HepG2 (cell line): ENCODE results near the gene CAPN15. TPM values are rescaled to one million over a fixed set of nuclear protein-coding genes. Genes with fewer than 3 reads are reported as not detected.

Experiments used
- ATAC-seq: fragments of 200-7000 bp; cut with Tn5 transposase; 3 replicates; pipeline ENCODE4 v1.9.1; 2020; ENCODE audit warnings: mild to moderate bottlenecking, moderate library complexity
- BruUV-seq: library from RNA; stranded (reverse); fragments of 400-500 nt; replicated peaks from 2 replicates; lab custom pipeline; 2021; lab: Mats Ljungman, UMichigan
- CTCF ChIA-PET: fragments of 300-600 bp; formaldehyde crosslinking; extraction: SDS; loops from one replicate; lab custom pipeline; 2021; ENCODE audit warnings: low total read pairs, inconsistent platforms, low intra/inter-chr PET ratio; lab: Yijun Ruan, JAX
- POLR2A ChIA-PET: fragments of 350-600 bp; sonication (Branson Sonifier 250); formaldehyde crosslinking; loops from one replicate; lab custom pipeline; 2020; ENCODE audit warnings: antibody characterized with exemption, inconsistent platforms; lab: Yijun Ruan, JAX
- DNase-seq: peaks from one replicate; pipeline ENCODE4 v3.0.0-alpha.2; 2015; ENCODE audit warnings: low spot score
- FAIRE-seq: peaks from 3 replicates; lab custom pipeline; 2011; peaks lifted over from hg19 to GRCh38; lab: Jason Lieb, UNC
- H2AFZ ChIP-seq: one replicate; pipeline ENCODE4 v1.6.1; 2011; ENCODE audit warnings: low read length, inconsistent platforms
- H3K27ac ChIP-seq: fragments of 300-600 bp; 3 replicates; pipeline ENCODE4 v1.8.0; 2011; ENCODE audit warnings: mixed run types, mild to moderate bottlenecking, mixed read lengths, low read length, inconsistent platforms; ENCODE audit not compliant: insufficient read depth; ENCODE audit errors: extremely low read length
- H3K27me3 ChIP-seq, 2 experiments: fragments of 200-600 bp in 1 of 2; 2 replicates in 1 of 2; 3 replicates in 1 of 2; pipeline versions ENCODE4 v1.6.0 to v1.8.0; 2011; ENCODE audit warnings: low read length in 2 of 2, mild to moderate bottlenecking in 2 of 2, moderate library complexity in 2 of 2, inconsistent platforms in 1 of 2; ENCODE audit not compliant: insufficient read depth in 2 of 2, control insufficient read depth in 1 of 2
- H3K36me3 ChIP-seq, 2 experiments: fragments of 200-600 bp in 1 of 2; replicated peaks in 1 of 2; 2 replicates in 1 of 2; 3 replicates in 1 of 2; pipeline versions ENCODE4 v1.5.1 to v1.8.0; 2011; ENCODE audit warnings: low read length in 2 of 2, inconsistent platforms in 1 of 2; ENCODE audit not compliant: insufficient read depth in 2 of 2, control insufficient read depth in 1 of 2
- H3K4me1 ChIP-seq: 2 replicates; pipeline ENCODE4 v1.5.1; 2012; ENCODE audit warnings: low read length, inconsistent platforms; ENCODE audit not compliant: insufficient read depth
- H3K4me2 ChIP-seq: 2 replicates; pipeline ENCODE4 v1.6.0; 2011; ENCODE audit warnings: low read depth, low read length, inconsistent platforms
- H3K4me3 ChIP-seq, 3 experiments: fragments of 200-600 bp in 1 of 3; sonication (generic), shearing (Covaris generic) in 1 of 3; replicated peaks in 1 of 3; 2 replicates each; pipeline ENCODE4 v1.5.1; 2011 to 2016; ENCODE audit warnings: low read length in 3 of 3, inconsistent platforms in 2 of 3, low read depth in 2 of 3, mild to moderate bottlenecking in 2 of 3, control low read depth in 1 of 3, mixed read lengths in 1 of 3; ENCODE audit not compliant: insufficient read depth in 1 of 3
- H3K79me2 ChIP-seq: one replicate; pipeline ENCODE4 v1.6.1; 2011; ENCODE audit warnings: low read length, inconsistent platforms; ENCODE audit not compliant: insufficient read depth
- H3K9ac ChIP-seq: 2 replicates; pipeline ENCODE4 v1.6.0; 2011; ENCODE audit warnings: mild to moderate bottlenecking, low read depth, low read length, inconsistent platforms; ENCODE audit not compliant: insufficient read depth
- H3K9me3 ChIP-seq: 2 replicates; pipeline ENCODE4 v1.5.1; 2012; ENCODE audit warnings: mild to moderate bottlenecking, low read length
- H4K20me1 ChIP-seq: 2 replicates; pipeline ENCODE4 v1.6.0; 2011; ENCODE audit warnings: inconsistent platforms, mild to moderate bottlenecking, low read length, moderate library complexity; ENCODE audit not compliant: insufficient read depth
- FOXA1 ChIP-seq, 2 experiments: fragments of 450-650 bp in 1 of 2; sonication (generic) in 1 of 2; formaldehyde crosslinking in 1 of 2; IDR thresholded peaks; 2 replicates each; pipeline versions ENCODE4 v1.4.0 to v1.6.1; 2016 to 2020; ENCODE audit warnings: missing genetic modification reagents in 1 of 2
- FOXO1 ChIP-seq: sonication (generic); formaldehyde crosslinking; IDR thresholded peaks from 2 replicates; pipeline ENCODE4 v1.4.0; 2020; ENCODE audit warnings: missing genetic modification reagents
- HNRNPL ChIP-seq: fragments of 200-400 bp; formaldehyde crosslinking; IDR thresholded peaks from 2 replicates; pipeline ENCODE4 v1.6.1; 2017; ENCODE audit warnings: mild to moderate bottlenecking, low read depth, low read length
- NR2F6 ChIP-seq, 2 experiments: IDR thresholded peaks; 2 replicates each; pipeline ENCODE4 v1.6.1; 2016; ENCODE audit warnings: antibody characterized with exemption in 1 of 2, mild to moderate bottlenecking in 1 of 2
- PATZ1 ChIP-seq: sonication (generic); formaldehyde crosslinking; IDR thresholded peaks from 2 replicates; pipeline ENCODE4 v1.4.0; 2020; ENCODE audit warnings: missing genetic modification reagents
- PPARG ChIP-seq: conservative IDR thresholded peaks from 2 replicates; pipeline ENCODE4 v1.6.1; 2016; ENCODE audit warnings: missing biosample characterization, missing genetic modification reagents
- RARA ChIP-seq: IDR thresholded peaks from 2 replicates; pipeline ENCODE4 v1.6.1; 2016; ENCODE audit warnings: missing genetic modification reagents, missing compliant biosample characterization
- SMAD9 ChIP-seq: sonication (generic); formaldehyde crosslinking; IDR thresholded peaks from 2 replicates; pipeline ENCODE4 v1.5.1; 2020; ENCODE audit warnings: mild to moderate bottlenecking, missing genetic modification reagents
- ZFX ChIP-seq: sonication (generic); formaldehyde crosslinking; IDR thresholded peaks from 2 replicates; pipeline ENCODE4 v1.4.0; 2020; ENCODE audit warnings: mild to moderate bottlenecking, low read depth, missing genetic modification reagents, moderate library complexity
- ZNF530 ChIP-seq: sonication (generic); formaldehyde crosslinking; IDR thresholded peaks from 2 replicates; pipeline ENCODE4 v1.5.0; 2020; ENCODE audit warnings: low read depth, mild to moderate bottlenecking, missing genetic modification reagents
- ZNF652 ChIP-seq: IDR thresholded peaks from 2 replicates; pipeline ENCODE4 v1.6.1; 2016; ENCODE audit warnings: low read depth, borderline replicate concordance
- ZNF749 ChIP-seq: sonication (generic); formaldehyde crosslinking; IDR thresholded peaks from 2 replicates; pipeline ENCODE4 v1.8.0; 2022; ENCODE audit warnings: mild to moderate bottlenecking, missing genetic modification reagents, moderate library complexity, borderline replicate concordance
- ZNF775 ChIP-seq: sonication (generic); formaldehyde crosslinking; IDR thresholded peaks from 2 replicates; pipeline ENCODE4 v1.4.0; 2020; ENCODE audit warnings: missing genetic modification reagents, mild to moderate bottlenecking, moderate library complexity, borderline replicate concordance
- ZNF850 ChIP-seq: sonication (generic); formaldehyde crosslinking; conservative IDR thresholded peaks from 2 replicates; pipeline ENCODE4 v1.9.0; 2021; ENCODE audit warnings: mild to moderate bottlenecking, missing genetic modification reagents
- WGBS: methylation state at CpG from one replicate; pipeline ENCODE4 v1.1.6; 2017; ENCODE audit warnings: low lambda C conversion rate; 5-methylcytosine and 5-hydroxymethylcytosine counted together
- in situ Hi-C: cut with HindIII; loops from 2 replicates; pipeline ENCODE4 v1.10.0; 2017; ENCODE audit warnings: low pct_unique_long_range_greater_than_20kb; ENCODE audit not compliant: extremely low pct_ligation_motif_present
- intact Hi-C: fragments of 100-400 bp; cut with micrococcal nuclease; formaldehyde crosslinking; loops from one replicate; pipeline ENCODE4 v1.10.0; 2022; ENCODE audit not compliant: unreplicated experiment
- polyA plus RNA-seq, 8 experiments: library from polyadenylated mRNA; depleted of rRNA in 3 of 8; stranded (reverse) in 7 of 8; unstranded in 1 of 8; fragments of >200 nt; fragmentation: Illumina TruSeq in 4 of 8; extraction: Trizol in 4 of 8; gene quantifications; 2 replicates each; pipeline versions ENCODE4 v1.2.1 to v1.2.3, GENCODE V29; 2011 to 2016; ENCODE audit warnings: low read depth in 4 of 8, missing spikeins in 1 of 8, mixed read lengths in 1 of 8; ENCODE audit not compliant: insufficient read depth in 1 of 8
- total RNA-seq, 5 experiments: library from RNA; depleted of rRNA; stranded (reverse); fragments of >200 nt; fragmentation: Illumina TruSeq; extraction: Trizol; gene quantifications; 2 replicates each; pipeline ENCODE4 v1.2.3, GENCODE V29; 2016; ENCODE audit warnings: low read depth in 1 of 5
- TF ChIP-seq, protein P1 (sequence below): sonication (generic); formaldehyde crosslinking; IDR thresholded peaks from 2 replicates; pipeline ENCODE4 v1.4.0; 2020; ENCODE audit warnings: missing genetic modification reagents, mild to moderate bottlenecking, borderline replicate concordance
- TF ChIP-seq, protein P2 (sequence below): sonication (generic); formaldehyde crosslinking; IDR thresholded peaks from 2 replicates; pipeline ENCODE4 v1.5.1; 2020; ENCODE audit warnings: mild to moderate bottlenecking, missing genetic modification reagents, moderate library complexity

Gene CAPN15
- total and polyA plus RNA-seq, 2 of the 13 experiments (the other 11 are each of a cell fraction or from before 2014, with no cell fraction given) = 14.9 to 24.5 TPM

DNA sequence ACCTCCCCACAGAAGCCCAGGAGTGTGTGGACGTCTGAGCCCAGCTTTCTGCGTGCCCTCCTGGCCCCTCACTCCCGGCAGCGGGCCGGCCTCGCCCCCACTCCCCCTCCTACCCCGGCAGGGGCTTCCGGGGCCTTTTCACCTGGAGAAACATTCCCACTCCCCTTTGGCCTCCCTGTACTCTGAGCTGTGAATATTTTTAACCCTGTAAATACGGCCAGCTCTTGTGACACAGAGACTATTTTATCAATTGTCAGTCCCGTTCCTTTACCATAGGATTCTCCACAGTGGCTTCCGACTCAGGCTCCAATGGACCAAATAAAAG, 26.7 kb downstream of the CAPN15 start:
- ATAC-seq (no peak), FAIRE-seq (no peak), DNase-seq (peak; percentile 24)
- ChIA-PET CTCF (no interaction called here), POLR2A (interaction anchor here (1.0 kb wide), 1 partner anchor 10 kb away, joined by 3 read pairs; no protein-coding TSS in a partner anchor)
- H3K4me3 ChIP-seq = no peak overlapping the region
- H3K36me3 ChIP-seq = peaks cover 0 to 4% of the 10 kb centered on the region in 2 experiments; a peak in 1 of 5 replicates
- no peaks in the 10 kb centered on the region for H4K20me1 ChIP-seq
- no peaks in the 10 kb centered on the region for H3K79me2 ChIP-seq
- H2AFZ ChIP-seq = no peak overlapping the region
- H3K27me3 ChIP-seq = peaks cover 0 to 8% of the 10 kb centered on the region in 2 experiments; a peak in 2 of 5 replicates
- H3K9ac ChIP-seq = no peak overlapping the region
- intact Hi-C loops = no loop called here
- in situ Hi-C loops = no loop called here
- peaks cover 57% of the 10 kb centered on the region for H3K4me1 ChIP-seq
- peak overlapping the region; percentile 67 for H3K27ac ChIP-seq
- BruUV-seq = no TSS peak
- H3K9me3 ChIP-seq = no peaks in the 10 kb centered on the region
- WGBS = 31% methylated on average over 8 of the region's 11 CpGs
- H3K4me2 ChIP-seq = peak overlapping the region; percentile 13; the same call in 1 of the 2 replicates
- TF ChIP-seq HNRNPL = peak; percentile 79; the same call in 1 of the 2 replicates
- no peak for TF ChIP-seq FOXA1 (IDR thresholded peaks at IDR 0.05)
- no peak for TF ChIP-seq FOXA1 (CRISPR knock-in tag; IDR thresholded peaks at IDR 0.05)
- TF ChIP-seq ZNF530 (CRISPR knock-in tag) = no peak
- TF ChIP-seq PATZ1 (CRISPR knock-in tag) = 0 out of 2 replicates have a peak, but pooled peaks have one; percentile 19
- 0 out of 2 replicates have a peak, but pooled peaks have one; percentile 17 for TF ChIP-seq RARA
- TF ChIP-seq, protein P1, sequence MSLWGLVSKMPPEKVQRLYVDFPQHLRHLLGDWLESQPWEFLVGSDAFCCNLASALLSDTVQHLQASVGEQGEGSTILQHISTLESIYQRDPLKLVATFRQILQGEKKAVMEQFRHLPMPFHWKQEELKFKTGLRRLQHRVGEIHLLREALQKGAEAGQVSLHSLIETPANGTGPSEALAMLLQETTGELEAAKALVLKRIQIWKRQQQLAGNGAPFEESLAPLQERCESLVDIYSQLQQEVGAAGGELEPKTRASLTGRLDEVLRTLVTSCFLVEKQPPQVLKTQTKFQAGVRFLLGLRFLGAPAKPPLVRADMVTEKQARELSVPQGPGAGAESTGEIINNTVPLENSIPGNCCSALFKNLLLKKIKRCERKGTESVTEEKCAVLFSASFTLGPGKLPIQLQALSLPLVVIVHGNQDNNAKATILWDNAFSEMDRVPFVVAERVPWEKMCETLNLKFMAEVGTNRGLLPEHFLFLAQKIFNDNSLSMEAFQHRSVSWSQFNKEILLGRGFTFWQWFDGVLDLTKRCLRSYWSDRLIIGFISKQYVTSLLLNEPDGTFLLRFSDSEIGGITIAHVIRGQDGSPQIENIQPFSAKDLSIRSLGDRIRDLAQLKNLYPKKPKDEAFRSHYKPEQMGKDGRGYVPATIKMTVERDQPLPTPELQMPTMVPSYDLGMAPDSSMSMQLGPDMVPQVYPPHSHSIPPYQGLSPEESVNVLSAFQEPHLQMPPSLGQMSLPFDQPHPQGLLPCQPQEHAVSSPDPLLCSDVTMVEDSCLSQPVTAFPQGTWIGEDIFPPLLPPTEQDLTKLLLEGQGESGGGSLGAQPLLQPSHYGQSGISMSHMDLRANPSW (CRISPR knock-in tag) = no peak
- TF ChIP-seq, protein P2, sequence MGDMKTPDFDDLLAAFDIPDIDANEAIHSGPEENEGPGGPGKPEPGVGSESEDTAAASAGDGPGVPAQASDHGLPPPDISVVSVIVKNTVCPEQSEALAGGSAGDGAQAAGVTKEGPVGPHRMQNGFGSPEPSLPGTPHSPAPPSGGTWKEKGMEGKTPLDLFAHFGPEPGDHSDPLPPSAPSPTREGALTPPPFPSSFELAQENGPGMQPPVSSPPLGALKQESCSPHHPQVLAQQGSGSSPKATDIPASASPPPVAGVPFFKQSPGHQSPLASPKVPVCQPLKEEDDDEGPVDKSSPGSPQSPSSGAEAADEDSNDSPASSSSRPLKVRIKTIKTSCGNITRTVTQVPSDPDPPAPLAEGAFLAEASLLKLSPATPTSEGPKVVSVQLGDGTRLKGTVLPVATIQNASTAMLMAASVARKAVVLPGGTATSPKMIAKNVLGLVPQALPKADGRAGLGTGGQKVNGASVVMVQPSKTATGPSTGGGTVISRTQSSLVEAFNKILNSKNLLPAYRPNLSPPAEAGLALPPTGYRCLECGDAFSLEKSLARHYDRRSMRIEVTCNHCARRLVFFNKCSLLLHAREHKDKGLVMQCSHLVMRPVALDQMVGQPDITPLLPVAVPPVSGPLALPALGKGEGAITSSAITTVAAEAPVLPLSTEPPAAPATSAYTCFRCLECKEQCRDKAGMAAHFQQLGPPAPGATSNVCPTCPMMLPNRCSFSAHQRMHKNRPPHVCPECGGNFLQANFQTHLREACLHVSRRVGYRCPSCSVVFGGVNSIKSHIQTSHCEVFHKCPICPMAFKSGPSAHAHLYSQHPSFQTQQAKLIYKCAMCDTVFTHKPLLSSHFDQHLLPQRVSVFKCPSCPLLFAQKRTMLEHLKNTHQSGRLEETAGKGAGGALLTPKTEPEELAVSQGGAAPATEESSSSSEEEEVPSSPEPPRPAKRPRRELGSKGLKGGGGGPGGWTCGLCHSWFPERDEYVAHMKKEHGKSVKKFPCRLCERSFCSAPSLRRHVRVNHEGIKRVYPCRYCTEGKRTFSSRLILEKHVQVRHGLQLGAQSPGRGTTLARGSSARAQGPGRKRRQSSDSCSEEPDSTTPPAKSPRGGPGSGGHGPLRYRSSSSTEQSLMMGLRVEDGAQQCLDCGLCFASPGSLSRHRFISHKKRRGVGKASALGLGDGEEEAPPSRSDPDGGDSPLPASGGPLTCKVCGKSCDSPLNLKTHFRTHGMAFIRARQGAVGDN (CRISPR knock-in tag) = peak; percentile 59; the same call in 1 of the 2 replicates
- TF ChIP-seq ZNF850 (CRISPR knock-in tag) = peak; percentile 99
- TF ChIP-seq NR2F6 (IDR thresholded peaks at IDR 0.05) = no peak
- TF ChIP-seq NR2F6 (CRISPR knock-in tag; IDR thresholded peaks at IDR 0.05) = 0 out of 2 replicates have a peak, but pooled peaks have one; percentile 12
- no peak for TF ChIP-seq ZNF749 (CRISPR knock-in tag)
- TF ChIP-seq SMAD9 (CRISPR knock-in tag) = no peak
- peak; percentile 19; the same call in 1 of the 2 replicates for TF ChIP-seq ZFX (CRISPR knock-in tag)
- peak; percentile 83; the same call in 1 of the 2 replicates for TF ChIP-seq PPARG (CRISPR knock-in tag)
- TF ChIP-seq ZNF775 (CRISPR knock-in tag) = no peak
- peak; percentile 91 for TF ChIP-seq ZNF652 (CRISPR knock-in tag)
- TF ChIP-seq FOXO1 (CRISPR knock-in tag) = no peak
